H1 (cell line): ENCODE results near the gene KRT34.

ENCODE experiments used
- CTCF ChIP-seq, 3 experiments: IDR thresholded peaks; 1 replicate in 2 of 3; 2 replicates in 1 of 3; pipeline versions ENCODE4 v1.5.1 to v1.6.1; 2011; ENCODE audit warnings: low read length in 3 of 3, mild to moderate bottlenecking in 3 of 3, inconsistent platforms in 2 of 3, low read depth in 1 of 3, moderate library complexity in 1 of 3; ENCODE audit not compliant: insufficient read depth in 1 of 3; ENCODE audit errors: control extremely low read depth in 1 of 3
- EZH2 ChIP-seq: fragments of 200-600 bp; sonication (generic); IDR thresholded peaks from 2 replicates; pipeline ENCODE4 v1.7.1; 2012; ENCODE audit warnings: low read depth, mild to moderate bottlenecking, moderate library complexity, low read length, inconsistent platforms; ENCODE audit not compliant: severe bottlenecking
- POLR2A ChIP-seq, 2 experiments: IDR thresholded peaks; 1 replicate in 1 of 2; 2 replicates in 1 of 2; pipeline ENCODE4 v1.6.1; 2011; ENCODE audit warnings: low read depth in 2 of 2, low read length in 2 of 2, mild to moderate bottlenecking in 2 of 2; ENCODE audit errors: control extremely low read depth in 1 of 2
- RFX5 ChIP-seq: IDR thresholded peaks from 2 replicates; pipeline ENCODE4 v1.6.1; 2011; ENCODE audit warnings: low read depth, low read length, improper control_type of control experiment, borderline replicate concordance
- SIN3A ChIP-seq, 2 experiments: IDR thresholded peaks in 1 of 2; conservative IDR thresholded peaks in 1 of 2; 2 replicates each; pipeline ENCODE4 v1.6.1; 2011 to 2012; ENCODE audit warnings: low read length in 2 of 2, improper control_type of control experiment in 1 of 2, low read depth in 1 of 2, mild to moderate bottlenecking in 1 of 2
- SIX5 ChIP-seq: IDR thresholded peaks from 2 replicates; pipeline ENCODE4 v1.6.1; 2011; ENCODE audit warnings: mild to moderate bottlenecking, low read depth, low read length

GRCh38 chr17:41332239-41332638 lies 49.9 kb downstream of the KRT34 start:
- TF ChIP-seq CTCF (IDR thresholded peaks at IDR 0.05; ENCODE audit: control extremely low read depth in 1 of 3, insufficient read depth in 1 of 3, low read depth in 1 of 3, low read length in 3 of 3) (no peak), POLR2A (IDR thresholded peaks at IDR 0.05; ENCODE audit: control extremely low read depth in 1 of 2, low read depth in 2 of 2, low read length in 2 of 2) (no peak), RFX5 (no peak), SIX5 (no peak), SIN3A (conservative IDR thresholded peaks at IDR 0.05 in 1 of 2, IDR thresholded peaks at IDR 0.05 in 1 of 2; ENCODE audit: low read depth in 1 of 2, low read length in 2 of 2) (no peak), EZH2 (no peak)
